Measurements from ENCODE around the gene LAIR2.

The LAIR2 gene

GRCh38 chr19:54554006-54554405 is 51.4 kb downstream of the LAIR2 start:
- Histone ChIP-seq H3K4me3 (replicated peaks; ENCODE audit: insufficient read depth, low read length) (no peak overlapping the region), H3K27me3 (ENCODE audit: insufficient read depth, poor library complexity, severe bottlenecking) (peaks cover 2% of the 10 kb centered on the region), H3K27ac (replicated peaks) (no peak overlapping the region)
- TF ChIP-seq SPI1 (IDR thresholded peaks at IDR 0.05; ENCODE audit: borderline replicate concordance, low read depth) = no peak
- TF ChIP-seq, protein P1, sequence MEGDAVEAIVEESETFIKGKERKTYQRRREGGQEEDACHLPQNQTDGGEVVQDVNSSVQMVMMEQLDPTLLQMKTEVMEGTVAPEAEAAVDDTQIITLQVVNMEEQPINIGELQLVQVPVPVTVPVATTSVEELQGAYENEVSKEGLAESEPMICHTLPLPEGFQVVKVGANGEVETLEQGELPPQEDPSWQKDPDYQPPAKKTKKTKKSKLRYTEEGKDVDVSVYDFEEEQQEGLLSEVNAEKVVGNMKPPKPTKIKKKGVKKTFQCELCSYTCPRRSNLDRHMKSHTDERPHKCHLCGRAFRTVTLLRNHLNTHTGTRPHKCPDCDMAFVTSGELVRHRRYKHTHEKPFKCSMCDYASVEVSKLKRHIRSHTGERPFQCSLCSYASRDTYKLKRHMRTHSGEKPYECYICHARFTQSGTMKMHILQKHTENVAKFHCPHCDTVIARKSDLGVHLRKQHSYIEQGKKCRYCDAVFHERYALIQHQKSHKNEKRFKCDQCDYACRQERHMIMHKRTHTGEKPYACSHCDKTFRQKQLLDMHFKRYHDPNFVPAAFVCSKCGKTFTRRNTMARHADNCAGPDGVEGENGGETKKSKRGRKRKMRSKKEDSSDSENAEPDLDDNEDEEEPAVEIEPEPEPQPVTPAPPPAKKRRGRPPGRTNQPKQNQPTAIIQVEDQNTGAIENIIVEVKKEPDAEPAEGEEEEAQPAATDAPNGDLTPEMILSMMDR (IDR thresholded peaks at IDR 0.05; ENCODE audit: insufficient read depth, low read length) = no peak
- no peak for TF ChIP-seq GABPA (IDR thresholded peaks at IDR 0.05; ENCODE audit: low read depth)
- no peak for TF ChIP-seq POLR2AphosphoS5 (IDR thresholded peaks at IDR 0.05; ENCODE audit: low read depth)
- no peak for TF ChIP-seq REST (IDR thresholded peaks at IDR 0.05; ENCODE audit: insufficient replicate concordance, low read depth)
- DNase-seq (ENCODE audit: low read depth in 1 of 2, low spot score in 1 of 2) = no peak

DNA sequence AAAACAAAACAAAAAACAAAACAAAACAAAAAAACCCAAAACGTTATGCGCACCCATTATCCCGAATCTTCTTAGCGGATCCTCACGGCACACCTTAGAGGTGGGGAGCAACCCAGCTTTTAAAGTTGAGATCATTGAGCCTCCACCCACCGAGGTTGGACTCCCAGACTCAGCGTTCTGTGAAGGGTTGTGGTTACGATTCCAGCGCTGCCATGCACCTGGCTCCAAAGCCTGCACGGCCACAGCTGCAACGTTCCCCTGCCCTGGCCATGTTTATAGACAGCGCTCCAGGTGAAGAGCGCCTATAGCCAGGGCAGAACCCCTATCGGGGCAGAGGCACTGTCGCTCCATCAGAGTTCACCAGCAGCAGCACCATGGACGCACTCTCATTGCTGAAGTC is 52.3 kb downstream of the LAIR2 start:
- TF ChIP-seq SPI1 (IDR thresholded peaks at IDR 0.05; ENCODE audit: borderline replicate concordance, low read depth) (no peak), GABPA (IDR thresholded peaks at IDR 0.05; ENCODE audit: low read depth) (no peak), POLR2AphosphoS5 (IDR thresholded peaks at IDR 0.05; ENCODE audit: low read depth) (no peak), REST (IDR thresholded peaks at IDR 0.05; ENCODE audit: insufficient replicate concordance, low read depth) (no peak)
- TF ChIP-seq, protein P1 (IDR thresholded peaks at IDR 0.05; ENCODE audit: insufficient read depth, low read length) = no peak
- Histone ChIP-seq H3K27ac (replicated peaks) (no peak overlapping the region), H3K4me3 (replicated peaks; ENCODE audit: insufficient read depth, low read length) (no peak overlapping the region), H3K27me3 (ENCODE audit: insufficient read depth, poor library complexity, severe bottlenecking) (peaks cover 2% of the 10 kb centered on the region)
- DNase-seq (ENCODE audit: low read depth in 1 of 2, low spot score in 1 of 2) = no peak

DNA sequence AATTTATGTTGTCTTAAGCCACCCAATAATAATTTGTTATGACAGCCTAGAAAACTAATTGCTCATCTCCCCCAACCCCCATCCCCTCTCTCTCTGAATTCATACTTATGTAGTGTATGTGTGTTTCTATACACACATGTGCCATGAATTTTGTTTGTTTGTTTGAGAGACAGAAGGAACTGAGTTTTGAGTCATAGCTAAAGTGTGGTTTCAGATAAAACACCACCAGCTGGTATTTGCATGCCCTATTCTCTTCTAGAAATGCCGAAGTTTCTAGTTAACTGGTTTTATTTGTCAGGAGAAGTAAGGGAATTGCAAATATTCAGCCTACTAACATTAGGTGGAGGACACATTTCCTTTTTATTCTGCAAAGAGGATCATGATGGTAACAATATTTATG is 53.6 kb downstream of the LAIR2 start:
- no peak for DNase-seq (ENCODE audit: low read depth in 1 of 2, low spot score in 1 of 2)
- H3K27ac ChIP-seq (replicated peaks) = no peak overlapping the region
- peaks cover 2% of the 10 kb centered on the region for H3K27me3 ChIP-seq (ENCODE audit: insufficient read depth, poor library complexity, severe bottlenecking)
- TF ChIP-seq POLR2AphosphoS5 (IDR thresholded peaks at IDR 0.05; ENCODE audit: low read depth) (no peak), GABPA (IDR thresholded peaks at IDR 0.05; ENCODE audit: low read depth) (no peak)
- H3K4me3 ChIP-seq (replicated peaks; ENCODE audit: insufficient read depth, low read length) = no peak overlapping the region

- Histone ChIP-seq H3K4me3 (replicated peaks; ENCODE audit: insufficient read depth, low read length) (no peak overlapping the region), H3K27ac (replicated peaks) (no peak overlapping the region), H3K27me3 (ENCODE audit: insufficient read depth, poor library complexity, severe bottlenecking) (peaks cover 2% of the 10 kb centered on the region)
- TF ChIP-seq REST (IDR thresholded peaks at IDR 0.05; ENCODE audit: insufficient replicate concordance, low read depth) (peak; percentile 92), GABPA (IDR thresholded peaks at IDR 0.05; ENCODE audit: low read depth) (no peak)
- DNase-seq (ENCODE audit: low read depth in 1 of 2, low spot score in 1 of 2) = no peak
Observed at GRCh38 chr19:54558339-54558738, 55.7 kb downstream of the LAIR2 start.
